GM18867 (cell line): ENCODE results near the gene UBFD1.
"Not testable (repeated sequence)": the region's sequence is repeated elsewhere in the genome, so short reads cannot be mapped to it uniquely, and the experiment has no call there.

ENCODE experiments used
- ATAC-seq: cut with Tn5 transposase; IDR thresholded peaks from one replicate; pipeline ENCODE4 v1.9.1; 2021; ENCODE audit warnings: mild to moderate bottlenecking, moderate library complexity; ENCODE audit not compliant: unreplicated experiment

UBFD1 gene, protein sequence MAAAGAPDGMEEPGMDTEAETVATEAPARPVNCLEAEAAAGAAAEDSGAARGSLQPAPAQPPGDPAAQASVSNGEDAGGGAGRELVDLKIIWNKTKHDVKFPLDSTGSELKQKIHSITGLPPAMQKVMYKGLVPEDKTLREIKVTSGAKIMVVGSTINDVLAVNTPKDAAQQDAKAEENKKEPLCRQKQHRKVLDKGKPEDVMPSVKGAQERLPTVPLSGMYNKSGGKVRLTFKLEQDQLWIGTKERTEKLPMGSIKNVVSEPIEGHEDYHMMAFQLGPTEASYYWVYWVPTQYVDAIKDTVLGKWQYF

DNA sequence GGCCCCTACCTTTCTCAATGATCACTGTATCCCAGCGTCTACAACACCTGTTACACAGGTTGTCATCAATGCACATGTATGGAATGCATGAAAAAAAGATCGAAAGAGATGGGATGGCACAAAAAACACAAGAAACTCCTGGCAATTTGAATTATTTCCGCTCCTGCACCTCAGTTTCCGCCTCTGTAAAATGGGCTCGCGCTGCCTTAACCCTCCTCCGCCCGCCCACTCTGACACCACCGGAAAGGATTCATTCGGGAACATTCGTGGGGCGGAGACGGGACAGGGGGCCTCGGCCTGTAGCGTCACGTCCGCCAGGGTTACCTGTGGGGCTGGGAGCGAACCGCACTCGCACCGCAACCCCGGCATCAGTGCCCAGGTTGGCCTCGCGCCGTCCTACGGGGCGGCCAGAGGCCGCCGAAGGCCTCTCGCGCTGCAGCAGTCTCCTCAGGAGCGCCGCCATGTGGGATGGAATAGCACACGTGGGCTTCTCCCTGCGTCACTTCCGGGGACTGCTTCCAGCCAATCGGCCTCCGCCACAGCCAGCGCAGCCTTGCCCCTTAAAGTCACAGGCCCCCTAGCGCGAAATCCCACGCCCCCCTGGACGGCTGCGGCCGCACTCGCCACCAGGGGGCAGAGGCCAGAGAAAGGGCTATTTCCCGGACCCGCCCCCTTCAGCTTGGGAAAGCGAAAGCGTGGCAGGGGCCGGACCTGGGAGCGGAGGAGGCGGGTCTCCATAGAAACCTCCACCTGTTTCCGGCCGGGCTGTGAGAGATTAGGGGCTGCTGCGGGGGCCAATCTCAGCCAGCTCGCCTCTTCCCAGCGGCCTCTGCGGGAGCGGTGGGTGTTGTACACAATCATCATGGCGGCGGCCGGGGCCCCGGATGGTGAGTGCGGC lies at the start of gene UBFD1, which contains the start of gene EARS2:
Gene UBFD1 (plus strand): TSS at position 847 of the 898 bp plus-strand sequence. CDS start 16 bp downstream, at position 863.
Gene EARS2 (minus strand): TSS at position 470 of the 898 bp plus-strand sequence. CDS start 7 bp downstream, at position 463.
- peak; percentile 87 for ATAC-seq

DNA sequence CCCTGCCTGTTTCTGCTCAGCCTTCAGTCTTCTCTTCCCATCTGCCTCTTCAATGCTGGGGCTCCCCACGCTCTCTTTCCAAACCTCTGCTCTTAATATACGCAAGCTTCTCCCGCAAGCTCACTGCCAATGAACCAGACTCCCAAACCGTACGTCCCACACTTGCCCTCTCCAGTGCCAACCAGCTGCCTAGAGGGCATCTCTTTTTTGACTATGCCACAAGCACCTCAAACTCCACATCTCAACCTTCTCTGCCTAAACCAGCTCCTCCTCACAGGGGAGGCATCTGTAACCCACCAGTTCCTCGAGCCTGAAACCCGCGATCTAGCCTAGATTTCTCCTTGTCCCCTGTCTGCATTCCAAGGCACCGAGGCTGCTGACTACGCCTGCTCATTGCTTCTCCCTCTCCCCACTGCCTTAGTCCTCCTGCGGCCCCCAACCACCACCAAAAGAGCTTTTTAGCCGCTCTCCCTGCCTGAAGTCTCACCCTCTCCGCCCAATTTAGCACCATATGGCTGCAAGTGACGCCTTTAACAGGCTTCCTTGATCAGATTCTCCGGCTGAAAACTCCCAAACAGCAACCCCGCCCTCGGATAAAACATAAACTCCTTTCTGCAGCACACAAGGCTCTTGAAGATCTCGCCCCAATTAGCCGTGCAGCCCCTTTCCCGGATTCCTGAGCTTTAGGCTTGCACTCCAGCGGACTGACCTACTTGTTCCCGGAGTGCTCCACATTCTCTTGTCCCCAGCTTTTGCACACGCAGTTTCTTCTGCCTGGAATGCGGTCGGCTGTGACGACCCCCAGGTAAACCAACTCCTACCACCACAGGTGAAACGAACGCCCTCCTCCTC lies 48.7 kb upstream of the UBFD1 start:
- ATAC-seq = no peak

DNA sequence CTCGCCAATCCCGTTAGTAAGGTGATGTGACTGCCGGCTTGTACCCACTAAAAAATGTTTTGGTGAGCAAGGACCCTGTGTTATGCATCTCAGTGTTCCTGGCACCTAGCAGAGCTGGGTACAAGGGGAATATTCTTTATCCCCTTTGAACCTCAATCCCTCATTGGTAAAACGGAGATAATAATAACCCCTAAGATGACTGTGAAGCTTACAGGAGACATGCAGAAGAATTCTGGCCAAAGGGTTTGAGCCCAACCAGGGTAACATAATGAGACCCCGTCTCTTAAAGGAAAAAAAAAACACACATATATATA lies 48.1 kb upstream of the UBFD1 start:
- no peak for ATAC-seq

DNA sequence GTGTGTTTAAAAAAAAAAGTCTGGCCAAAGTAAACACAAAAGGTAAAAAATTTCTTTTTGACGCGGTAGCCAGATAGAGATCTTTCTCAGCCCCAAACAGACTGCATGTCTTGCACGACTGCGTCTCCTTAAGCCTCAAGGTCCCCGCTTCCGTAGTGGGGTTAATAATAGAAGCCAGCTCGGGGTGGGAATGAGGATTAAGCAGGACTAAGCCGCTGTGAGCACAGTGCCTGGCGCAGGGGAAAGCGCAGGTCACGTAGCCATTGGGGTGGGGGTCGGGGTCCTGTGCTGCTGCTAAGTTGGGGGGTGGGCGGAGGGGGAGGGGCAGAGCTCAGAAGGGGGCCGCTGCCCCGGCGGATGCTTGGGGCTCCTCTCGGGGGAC lies 47.8 kb upstream of the UBFD1 start:
- ATAC-seq = no peak

DNA sequence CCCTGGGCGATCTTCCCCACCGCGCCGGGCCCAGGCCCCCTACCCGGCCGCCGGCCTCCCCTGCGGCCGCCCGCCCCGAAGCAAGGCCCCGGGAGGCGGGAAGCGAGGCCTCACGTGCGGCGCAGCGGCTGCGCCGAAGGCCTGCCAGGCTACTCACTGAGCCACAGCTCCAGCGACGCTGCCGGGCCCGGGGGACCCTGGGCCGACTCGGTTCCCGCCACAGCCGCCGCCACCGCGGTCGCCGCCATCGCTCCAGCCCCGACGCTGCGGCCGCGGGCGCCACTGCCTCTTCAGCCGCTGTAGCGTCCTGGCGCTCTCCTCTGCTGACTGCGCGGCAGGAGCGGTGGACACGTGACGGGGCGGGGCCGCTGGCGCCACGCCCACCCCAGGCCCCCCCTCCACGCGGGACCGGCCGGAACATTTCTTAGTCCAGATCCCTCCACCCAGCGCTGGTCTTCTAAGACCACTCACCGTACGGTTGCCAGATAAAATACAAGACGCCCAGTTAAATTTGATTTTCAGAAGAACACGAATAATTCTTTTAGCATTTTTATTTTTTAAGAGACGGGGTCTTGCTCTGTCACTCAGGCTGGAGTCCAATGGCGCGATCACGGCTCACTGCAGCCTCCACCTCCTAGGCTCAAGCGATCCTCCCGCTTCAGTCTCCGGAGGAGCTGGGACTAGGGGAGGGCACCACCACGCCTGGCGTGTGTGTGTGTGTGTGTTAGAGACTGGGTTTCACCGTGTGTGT lies 47.2 kb upstream of the UBFD1 start, which contains the start of gene GGA2:
Gene GGA2 (minus strand): TSS at position 331 of the 751 bp plus-strand sequence. CDS start 83 bp downstream, at position 248.
- peak; percentile 64 for ATAC-seq

DNA sequence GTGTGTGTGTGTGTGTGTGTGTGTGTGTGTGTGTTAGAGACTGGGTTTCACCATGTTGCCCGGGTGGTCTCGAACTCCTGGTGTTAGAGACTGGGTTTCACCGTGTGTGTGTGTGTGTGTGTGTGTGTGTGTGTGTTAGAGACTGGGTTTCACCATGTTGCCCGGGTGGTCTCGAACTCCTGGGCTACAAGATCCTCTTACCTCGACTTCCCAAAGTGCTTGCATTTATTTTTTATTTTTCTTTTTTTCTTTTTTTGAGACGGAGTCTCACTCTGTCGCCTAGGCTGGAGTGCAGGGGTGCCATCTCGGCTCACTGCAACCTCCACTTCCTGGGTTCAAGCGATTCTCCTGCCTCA lies 46.6 kb upstream of the UBFD1 start:
- not testable (repeated sequence) for ATAC-seq

DNA sequence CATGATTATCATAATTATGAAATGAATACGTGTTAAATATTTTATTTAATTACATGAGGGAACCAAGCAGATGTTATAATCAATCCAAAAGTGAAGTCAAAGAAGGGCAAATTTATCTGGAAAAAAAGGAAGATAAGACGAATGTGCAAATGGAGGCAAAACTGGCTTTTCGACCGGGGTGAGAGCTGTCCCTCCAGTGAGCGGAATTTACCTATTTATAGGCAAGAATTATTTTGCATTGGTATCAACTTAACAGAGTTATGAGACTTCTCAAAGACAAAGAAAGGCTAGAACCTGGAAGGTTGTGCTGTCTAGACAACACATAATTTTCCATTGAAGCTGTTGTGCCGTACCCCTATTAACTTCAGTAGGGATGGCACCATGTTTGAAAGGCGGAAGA lies 45.8 kb upstream of the UBFD1 start:
- no peak for ATAC-seq

DNA sequence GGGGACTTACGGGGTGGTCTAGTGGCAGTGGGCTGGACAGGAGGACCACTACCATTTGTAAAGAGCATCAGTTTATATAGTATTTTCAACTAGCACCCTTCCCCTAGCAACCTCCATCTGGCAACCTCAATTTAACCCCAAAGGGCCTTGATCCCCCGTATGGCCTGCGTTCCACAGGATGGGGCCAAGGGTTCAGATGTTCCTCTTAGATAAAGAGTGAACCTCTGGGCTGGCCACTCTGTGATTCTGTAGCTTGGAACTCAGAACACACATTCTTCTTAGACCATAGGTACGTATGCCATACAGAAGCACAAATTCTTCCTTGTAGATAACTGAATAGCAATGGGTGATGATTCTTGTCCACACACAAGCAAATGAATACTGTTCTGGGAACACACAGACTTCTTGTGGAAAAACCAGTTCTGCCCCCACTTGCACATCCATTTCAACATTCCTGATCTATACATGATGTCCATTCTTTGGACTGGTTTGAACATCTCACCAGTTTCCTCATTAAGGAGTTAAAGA lies 45.3 kb upstream of the UBFD1 start:
- no peak for ATAC-seq

DNA sequence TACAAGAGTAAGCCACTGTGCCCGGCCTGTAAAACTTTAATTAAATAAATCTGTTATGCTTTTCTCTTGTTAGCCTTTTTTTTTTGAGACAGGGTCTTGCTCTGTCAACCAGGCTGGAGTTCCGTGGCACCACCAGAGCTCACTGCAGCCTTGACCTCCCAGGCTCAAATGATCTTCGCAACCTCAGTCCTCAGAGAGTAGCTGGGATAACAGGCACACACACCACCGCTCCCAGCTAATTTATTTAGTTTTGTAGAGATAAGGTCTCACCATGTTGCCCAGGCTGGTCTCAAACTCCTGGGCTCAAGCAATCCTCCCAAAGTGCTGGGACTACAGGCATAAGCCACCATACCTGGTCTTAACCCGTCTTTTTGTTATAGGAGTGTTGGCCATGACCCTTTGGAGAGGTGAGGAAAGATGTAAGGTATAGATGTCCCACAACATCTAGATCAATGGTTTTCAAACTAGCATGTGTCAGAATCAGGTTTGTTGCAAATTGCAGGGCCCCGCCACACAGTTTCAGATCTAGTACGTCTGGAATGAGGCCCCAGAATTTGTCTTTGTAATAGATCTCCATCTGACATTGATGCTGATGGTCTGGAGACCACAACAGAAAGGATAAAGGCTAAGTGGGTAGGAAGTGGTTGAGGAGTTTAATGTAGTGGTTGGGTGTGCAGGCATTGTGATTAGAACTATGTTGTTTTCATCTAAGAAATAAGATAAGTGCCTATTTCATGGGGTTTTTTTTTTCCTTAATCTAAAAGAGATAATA lies 43.0 kb upstream of the UBFD1 start:
- no peak for ATAC-seq

DNA sequence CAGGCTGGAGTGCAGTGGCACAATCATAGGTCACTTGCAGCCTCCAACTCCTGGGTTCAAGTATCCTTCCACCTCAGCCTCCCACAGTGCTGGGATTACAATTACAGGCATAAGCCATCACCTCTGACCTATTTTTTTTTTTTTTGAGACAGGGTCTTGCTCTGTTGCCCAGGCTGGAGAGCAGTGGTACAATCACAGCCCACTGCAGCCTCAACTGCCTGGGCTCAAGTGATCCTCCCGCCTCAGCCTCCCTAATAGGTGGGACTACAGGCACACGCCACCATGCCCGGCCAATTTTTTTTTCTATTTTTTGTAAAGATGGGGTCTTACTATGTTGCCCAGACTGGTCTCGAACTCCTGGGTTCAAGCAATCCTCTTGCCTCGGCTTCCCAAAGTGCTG lies 41.6 kb upstream of the UBFD1 start:
- ATAC-seq = no peak

DNA sequence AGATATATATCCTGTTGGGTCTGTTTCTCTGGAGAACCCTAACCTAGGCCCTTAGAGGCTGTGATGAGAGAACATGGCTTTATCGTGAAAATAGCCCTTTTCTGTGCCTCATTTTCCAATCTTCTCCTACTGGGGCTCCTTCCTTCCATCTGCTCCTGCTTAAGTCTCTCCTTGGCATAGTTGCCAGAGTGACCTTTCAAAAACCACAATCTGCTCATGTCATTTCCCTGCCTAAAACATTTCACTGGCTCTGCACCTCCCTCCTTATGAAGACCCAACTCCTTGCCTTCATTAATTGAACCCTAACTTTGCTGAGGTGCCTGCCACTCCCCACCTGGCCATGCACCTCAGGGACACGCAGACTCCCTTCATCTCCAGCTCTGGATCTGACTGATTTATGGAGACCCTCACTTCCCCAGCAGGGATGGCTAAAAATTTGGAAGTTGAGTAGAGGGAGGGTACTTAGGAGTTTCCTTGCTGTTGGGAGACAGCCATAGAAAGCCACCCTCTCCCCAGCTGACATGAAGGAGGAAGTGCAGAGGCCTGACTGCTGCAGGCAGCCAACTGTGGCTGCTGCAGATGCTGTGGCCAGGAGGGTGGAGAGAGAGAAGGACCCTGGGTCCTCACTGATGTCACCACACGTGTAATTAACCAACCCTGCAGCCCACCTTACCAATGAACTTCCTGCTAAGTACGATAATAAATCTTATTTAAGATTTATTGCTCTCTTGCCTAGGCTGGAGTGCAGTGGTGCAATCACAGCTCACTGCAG lies 41.0 kb upstream of the UBFD1 start:
- ATAC-seq = no peak

DNA sequence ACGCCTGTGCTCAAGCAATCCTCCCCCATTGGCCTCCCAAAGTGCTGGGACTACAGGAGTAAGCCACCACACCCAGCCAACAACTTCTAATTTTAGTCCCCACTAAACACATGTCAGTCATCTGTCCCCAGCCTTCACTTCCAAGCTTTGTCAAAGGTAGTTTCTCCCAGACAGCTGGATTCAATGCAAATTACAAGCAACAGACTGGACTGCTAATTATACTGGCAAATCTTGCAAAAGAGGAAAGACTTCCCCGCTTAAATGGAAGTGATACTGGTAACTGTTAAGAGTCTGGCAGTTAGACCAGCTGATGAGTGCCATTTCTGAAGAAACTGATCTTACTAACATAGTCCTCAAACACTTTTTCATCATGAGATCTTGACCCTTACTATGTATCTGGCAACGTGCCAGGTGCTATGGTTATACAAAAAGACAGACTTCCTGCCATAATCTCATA lies 39.1 kb upstream of the UBFD1 start:
- peak; percentile 63 for ATAC-seq

DNA sequence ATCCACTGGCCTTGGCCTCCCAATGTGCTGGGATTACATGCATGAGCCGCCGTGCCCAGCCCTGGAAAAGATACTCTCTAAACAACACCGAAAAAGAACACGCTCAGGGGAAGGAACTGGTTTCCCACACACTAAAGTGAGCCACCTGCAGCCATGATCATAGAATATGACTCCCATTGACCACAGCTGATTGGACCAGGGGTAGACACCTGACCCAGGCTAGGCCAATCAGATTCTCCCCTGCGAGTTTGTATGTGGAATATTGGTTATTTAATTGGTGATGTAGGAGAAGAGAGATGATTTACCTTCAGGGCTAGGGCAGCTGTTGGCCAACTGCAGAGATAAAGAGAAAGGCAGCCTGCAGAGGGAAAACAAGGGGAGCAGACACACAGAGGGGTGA lies 38.2 kb upstream of the UBFD1 start:
- ATAC-seq = no peak

DNA sequence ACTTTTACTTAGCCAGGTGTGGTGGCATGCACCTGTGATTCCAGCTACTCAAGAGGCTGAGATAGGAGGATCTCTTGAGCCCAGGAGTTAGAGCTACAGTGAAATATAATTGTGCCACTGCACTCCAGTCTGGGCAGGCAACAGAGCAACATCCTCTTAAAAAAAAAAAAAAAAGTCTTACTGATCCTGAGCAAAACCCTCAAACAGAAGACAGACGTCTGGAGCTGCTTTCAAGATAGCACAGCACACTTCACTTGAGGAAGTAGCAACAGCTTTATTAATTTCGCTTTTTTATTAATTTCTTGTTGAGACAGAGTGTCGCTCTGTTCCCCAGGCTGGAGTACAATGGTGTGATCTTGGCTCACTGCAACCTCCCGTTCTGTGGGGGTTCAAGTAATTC lies 37.0 kb upstream of the UBFD1 start:
- no peak for ATAC-seq

DNA sequence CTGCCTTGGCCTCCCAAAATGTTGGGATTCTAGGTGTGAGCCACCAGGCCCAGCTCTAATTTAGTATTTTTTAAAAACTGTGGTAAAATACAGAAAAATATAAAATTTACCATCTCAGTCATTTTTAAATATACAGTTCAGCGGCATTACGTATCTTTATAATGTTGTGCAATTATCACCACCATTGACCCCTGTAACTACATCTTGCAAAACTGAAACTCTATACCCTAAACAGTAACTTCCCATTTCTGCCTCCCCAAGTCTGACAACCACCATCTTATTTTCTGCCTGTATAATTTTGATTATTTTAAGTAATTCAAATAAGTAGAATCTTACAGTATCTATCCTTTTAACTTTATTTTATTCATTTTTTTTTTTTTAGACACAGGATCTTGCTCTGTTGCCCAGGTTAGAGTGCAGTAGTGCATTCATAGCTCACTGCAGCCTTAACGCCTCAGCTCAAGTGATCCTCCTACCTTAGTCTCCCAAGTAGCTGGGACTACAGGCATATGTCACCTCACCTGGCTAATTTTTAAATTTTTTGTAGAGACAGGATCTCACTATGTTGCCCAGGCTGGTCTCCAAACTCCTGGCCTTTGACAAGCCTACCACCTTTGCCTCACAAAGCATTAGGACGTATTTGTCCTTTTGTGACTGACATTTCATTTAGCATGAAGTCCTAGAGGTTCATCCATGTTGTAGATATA lies 36.3 kb upstream of the UBFD1 start:
- no peak for ATAC-seq

DNA sequence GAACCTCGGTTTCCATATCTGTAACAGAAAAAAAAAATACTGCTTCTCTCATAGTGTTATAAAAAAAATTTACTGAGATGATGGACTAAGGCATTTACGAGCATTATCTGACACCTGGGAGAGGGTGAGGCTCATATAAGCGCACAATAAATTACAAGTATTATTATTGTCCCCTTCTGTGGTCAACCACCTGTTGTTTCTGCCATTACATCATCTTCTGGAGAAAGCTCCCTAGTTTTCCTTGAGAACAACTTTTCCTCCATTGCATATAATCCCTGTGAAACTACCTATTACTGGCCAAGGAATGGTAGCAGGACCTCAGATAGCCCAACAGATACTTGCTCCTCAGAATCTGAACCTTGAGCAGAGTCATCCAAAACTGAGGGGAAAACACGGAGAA lies 35.6 kb upstream of the UBFD1 start:
- no peak for ATAC-seq

DNA sequence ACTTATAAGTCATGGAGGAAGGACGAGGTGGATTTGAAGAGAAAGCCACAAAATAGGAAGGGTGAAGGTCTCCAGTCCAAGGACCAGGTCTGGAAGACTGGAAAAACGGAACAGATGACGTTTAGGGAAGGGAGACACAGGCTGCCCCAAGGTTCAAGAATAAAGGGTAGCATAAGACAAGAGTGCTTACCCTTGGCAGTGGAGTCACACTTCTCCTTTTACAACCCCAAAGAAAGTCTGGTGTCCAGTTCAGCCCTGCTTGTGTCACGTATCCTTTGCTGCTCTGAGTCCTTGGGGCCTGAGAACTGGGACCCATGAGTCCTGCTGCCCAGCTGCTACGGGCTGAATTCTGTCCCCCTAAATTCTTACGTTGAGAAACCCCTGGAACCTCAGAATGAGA lies 34.2 kb upstream of the UBFD1 start:
- no peak for ATAC-seq

DNA sequence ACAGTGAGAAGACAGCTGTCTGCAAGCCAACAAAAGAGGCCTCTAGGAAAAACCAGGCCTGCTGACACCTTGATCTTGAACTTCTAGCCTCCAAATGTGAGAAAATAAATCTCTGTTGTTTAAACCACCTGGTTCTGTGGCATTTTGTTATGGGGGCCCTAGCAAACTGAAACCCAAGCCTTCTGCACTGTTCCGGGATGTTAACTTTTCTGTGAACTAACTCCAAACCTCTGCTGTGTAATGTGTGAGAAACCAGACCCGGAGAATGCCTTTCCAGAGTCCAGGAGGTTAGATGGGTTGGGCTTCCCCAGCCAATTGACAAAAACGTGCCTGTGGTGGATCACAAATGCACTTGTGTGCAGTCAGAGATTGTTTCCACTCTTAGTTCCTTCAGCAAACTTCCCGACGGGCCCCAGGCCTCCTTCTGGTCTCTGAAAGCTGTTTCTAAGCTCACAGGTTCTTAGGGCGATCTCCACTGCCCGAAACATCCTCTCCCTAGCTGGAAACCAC lies 33.6 kb upstream of the UBFD1 start:
- ATAC-seq = no peak
